Activated CD8-positive, alpha-beta memory T cell treated with anti-CD3 and anti-CD28 coated beads for 36 hours (primary cell): ENCODE data around the gene DPEP1. TPM values are rescaled to one million over a fixed set of nuclear protein-coding genes. Genes with fewer than 3 reads are reported as not detected.

Experiments used
- CTCF ChIA-PET: fragments of 350-600 bp; sonication (Branson Sonifier 250); formaldehyde crosslinking; loops from one replicate; lab custom pipeline; 2021; ENCODE audit warnings: antibody characterized with exemption; lab: Charles Lee
- POLR2A ChIA-PET: fragments of 350-600 bp; sonication (Branson Sonifier 250); formaldehyde crosslinking; loops from one replicate; lab custom pipeline; 2021; ENCODE audit warnings: antibody characterized with exemption; lab: Charles Lee
- total RNA-seq, 2 experiments: library from RNA; stranded (reverse); gene quantifications; one replicate each; pipeline ENCODE4 v1.2.3, GENCODE V29; 2021

DPEP1 gene
- total RNA-seq, 2 experiments from 2014 or later, result not detected

DNA sequence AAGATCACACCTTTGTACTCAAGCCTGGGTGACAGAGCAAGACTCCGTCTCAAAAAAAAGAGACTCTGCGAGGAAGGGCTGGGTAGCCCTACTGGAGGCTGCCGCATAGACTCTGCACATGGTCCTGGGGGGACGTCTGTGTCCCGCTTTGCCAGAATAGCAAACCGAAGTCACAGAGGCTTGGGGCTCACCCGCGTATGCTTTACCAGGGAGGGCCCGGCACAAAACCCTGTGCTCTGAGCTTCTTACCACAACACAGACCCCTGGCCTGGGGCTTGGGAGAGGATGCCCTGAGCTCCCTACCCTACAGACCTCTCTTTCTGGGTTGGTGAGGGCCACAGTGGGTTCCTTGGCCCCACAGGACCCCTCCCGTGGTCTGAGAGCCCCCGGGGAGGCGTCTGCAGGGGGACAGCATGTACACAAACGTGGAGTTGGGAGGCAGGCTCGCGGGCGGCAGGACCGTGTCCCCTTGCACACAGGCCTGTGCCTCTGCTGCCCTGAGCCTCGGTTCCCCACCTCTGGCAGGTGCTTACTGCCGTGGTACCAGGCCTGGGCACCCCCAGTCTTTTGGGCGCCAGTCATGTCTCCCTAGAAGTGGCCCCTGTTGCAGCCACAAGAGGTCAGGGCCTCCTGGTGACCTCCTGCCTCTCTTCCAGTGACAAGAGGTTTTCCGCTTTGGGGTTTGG is 24.1 kb upstream of the DPEP1 start:
- POLR2A ChIA-PET, result no interaction called here
- CTCF ChIA-PET, result no interaction called here

DNA sequence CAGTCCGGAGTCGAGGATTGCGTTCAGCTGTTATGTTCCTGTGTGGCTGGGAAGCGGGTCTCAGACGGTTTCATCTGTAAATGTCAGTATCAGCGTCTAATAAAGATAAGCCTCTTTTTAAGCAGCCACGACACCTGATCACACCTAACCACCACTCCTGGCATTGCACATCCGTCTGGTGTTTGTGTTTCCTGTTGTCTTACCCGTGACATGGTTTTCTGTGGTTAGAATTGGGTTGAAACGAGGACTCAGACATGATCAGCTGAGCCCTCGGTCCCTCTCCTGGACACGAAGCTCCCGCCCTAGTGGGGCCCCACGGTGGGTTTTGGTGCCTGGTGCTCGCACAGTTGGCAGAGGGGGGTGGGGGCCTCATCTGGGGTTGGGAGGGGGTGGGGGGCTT is 19.6 kb upstream of the DPEP1 start:
- POLR2A ChIA-PET, result interaction anchor here (0.5 kb wide), 1 partner anchor 808 kb away, joined by 5 read pairs; no protein-coding TSS in a partner anchor
- CTCF ChIA-PET, result no interaction called here

DNA sequence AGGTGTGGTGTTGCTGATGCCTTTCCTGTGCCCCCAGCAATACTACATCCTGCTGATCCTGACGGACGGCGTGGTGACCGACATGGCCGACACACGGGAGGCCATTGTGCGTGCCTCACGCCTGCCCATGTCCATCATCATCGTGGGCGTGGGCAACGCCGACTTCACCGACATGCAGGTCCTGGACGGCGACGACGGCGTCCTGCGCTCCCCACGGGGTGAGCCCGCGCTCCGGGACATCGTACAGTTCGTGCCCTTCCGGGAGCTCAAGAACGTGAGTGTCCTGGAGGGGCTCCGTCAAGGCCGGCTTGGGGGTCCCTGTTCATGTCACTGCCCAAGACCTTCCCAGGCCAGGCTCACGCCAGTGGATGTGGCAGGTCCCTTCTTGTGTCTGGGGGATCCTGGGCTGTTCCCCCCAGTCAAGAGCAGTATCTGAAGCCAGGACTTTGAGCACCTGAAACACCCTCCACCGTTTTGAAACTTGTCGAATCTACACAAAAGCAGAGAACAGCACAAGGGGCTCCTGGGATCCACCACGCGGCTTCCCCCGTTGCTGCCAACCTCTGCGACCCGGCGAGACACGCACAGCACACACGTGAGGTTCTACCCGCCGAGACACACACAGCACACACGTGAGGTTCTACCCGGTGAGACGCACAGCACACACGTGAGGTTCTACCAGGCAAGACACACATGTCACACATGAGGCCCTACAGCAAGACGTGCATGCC is 17.9 kb upstream of the DPEP1 start:
- CTCF ChIA-PET, result interaction anchor here (0.6 kb wide), 1 partner anchor 146 kb away, joined by 4 read pairs; no protein-coding TSS in a partner anchor
- POLR2A ChIA-PET, result no interaction called here

- CTCF ChIA-PET, result interaction anchor here (0.6 kb wide), 1 partner anchor 147 kb away, joined by 4 read pairs; no protein-coding TSS in a partner anchor
- POLR2A ChIA-PET, result no interaction called here
Measured at GRCh38 chr16:89596061-89596689, 17.3 kb upstream of the DPEP1 start.

- POLR2A ChIA-PET, result no interaction called here
- CTCF ChIA-PET, result no interaction called here
Measured at GRCh38 chr16:89596957-89597649, 16.3 kb upstream of the DPEP1 start.

- ChIA-PET CTCF (no interaction called here), POLR2A (no interaction called here)
Measured at GRCh38 chr16:89598199-89598598, 15.2 kb upstream of the DPEP1 start.

DNA sequence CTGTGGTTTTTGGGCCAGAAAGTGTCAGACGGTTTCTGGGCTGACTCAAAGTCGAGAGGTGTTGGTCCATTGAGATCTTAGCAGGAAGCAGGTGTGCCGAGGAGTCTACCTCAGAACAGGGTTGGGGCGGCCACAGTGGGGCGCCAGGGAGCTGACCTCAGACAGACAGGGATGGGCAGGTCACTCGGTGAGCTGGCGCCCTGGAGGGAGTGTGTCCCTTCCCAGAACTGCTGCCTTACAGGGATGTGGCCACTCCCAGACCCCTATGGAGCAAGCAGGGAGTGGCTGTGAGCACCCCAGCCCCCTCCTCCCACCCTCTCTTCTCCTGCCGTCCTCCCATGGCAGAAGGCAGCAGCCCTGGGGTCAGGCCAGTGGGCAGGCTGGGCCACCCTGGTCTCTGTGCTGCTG is 14.0 kb upstream of the DPEP1 start:
- CTCF ChIA-PET, result interaction anchor here (1.3 to 1.4 kb wide), 2 partner anchors 9 to 15 kb away, joined by 3 to 4 read pairs; no protein-coding TSS in a partner anchor
- POLR2A ChIA-PET, result no interaction called here

DNA sequence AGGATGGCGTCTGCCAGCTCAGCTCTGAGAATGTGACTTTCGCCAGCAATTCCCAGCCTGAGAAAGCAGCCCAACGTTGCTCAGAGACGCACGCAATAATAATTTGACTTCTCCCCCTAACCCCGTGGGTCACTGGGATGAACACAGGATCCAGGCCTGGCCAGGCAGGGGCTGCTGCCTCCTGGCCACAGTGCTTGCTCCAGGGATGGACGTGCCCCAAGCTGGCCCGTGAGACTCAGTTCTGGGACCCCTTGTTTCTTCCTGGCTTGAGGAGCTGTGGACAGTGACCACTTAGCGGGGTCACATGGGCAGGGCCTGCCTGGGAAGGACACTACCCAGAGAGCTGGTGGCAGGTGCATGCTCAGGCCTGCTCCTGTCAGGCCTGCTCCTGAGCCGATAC is 13.5 kb upstream of the DPEP1 start:
- POLR2A ChIA-PET, result no interaction called here
- CTCF ChIA-PET, result interaction anchor here (1.3 to 1.4 kb wide), 2 partner anchors 9 to 15 kb away, joined by 3 to 4 read pairs; no protein-coding TSS in a partner anchor

DNA sequence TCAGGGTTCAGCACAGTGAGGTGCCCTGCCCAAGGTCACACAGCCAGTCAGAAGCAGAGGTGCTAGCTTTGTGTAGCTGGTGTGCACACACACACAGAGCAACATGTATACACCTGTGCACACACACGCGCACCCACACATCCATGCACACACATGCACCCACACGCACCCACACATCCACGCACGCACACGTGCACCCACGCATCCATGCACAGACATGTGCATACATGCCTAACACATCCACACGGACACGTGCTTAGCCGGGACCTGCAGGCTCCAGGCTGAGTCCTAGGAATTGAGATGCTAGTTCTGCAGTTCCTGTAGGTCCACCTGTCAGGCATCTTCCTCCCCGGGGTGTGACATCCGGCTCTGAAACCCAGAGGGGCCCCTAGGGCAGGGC is 13.0 kb upstream of the DPEP1 start:
- ChIA-PET POLR2A (no interaction called here), CTCF (interaction anchor here (1.3 to 2.8 kb wide), 3 partner anchors 8 to 16 kb away, joined by 3 to 10 read pairs (median 4); no protein-coding TSS in a partner anchor)

GRCh38 chr16:89600956-89601355 is 12.5 kb upstream of the DPEP1 start:
- ChIA-PET POLR2A (interaction anchor here (0.5 kb wide), 1 partner anchor 52 kb away, joined by 3 read pairs; no protein-coding TSS in a partner anchor), CTCF (interaction anchor here (1.2 to 2.8 kb wide), 2 partner anchors 14 to 99 kb away, joined by 3 to 10 read pairs; no protein-coding TSS in a partner anchor)

GRCh38 chr16:89601906-89602272 is 11.6 kb upstream of the DPEP1 start:
- POLR2A ChIA-PET, result no interaction called here
- CTCF ChIA-PET, result interaction anchor here (1.2 to 2.8 kb wide), 2 partner anchors 13 to 98 kb away, joined by 3 to 10 read pairs; no protein-coding TSS in a partner anchor

GRCh38 chr16:89602273-89602951 is 11.0 kb upstream of the DPEP1 start:
- CTCF ChIA-PET, result interaction anchor here (1.1 to 2.8 kb wide), 2 partner anchors 13 to 26 kb away, joined by 3 to 10 read pairs; no protein-coding TSS in a partner anchor

DNA sequence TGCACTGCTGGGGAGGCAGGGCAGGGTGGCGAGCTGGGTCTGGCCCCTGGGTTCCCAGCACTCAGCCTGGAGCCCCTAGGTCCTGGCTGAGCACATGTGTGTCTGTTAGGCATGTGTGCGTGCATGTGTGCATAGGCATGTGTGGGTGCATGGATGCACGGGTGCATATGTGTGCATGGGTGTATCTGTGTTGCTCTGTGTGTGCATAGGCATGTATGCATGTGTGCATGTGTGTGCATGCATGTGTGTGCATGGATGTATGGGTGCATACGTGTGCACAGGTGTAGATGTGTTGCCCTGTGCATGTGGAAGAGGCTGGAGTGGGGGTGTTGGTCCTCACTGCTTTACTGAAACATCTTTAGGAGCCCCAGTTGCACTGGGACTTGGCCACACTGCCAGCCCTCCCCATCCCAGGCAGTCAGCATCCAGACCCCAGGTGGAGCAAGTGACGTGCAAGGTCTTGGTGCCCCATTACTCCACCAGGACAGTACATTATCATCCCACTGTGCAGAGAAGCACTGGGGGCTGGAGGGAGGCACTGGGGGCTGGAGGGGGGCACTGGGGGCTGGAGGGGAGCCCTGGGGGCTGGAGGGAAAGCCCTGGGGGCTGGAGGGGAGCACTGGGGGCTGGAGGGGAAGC is 10.4 kb upstream of the DPEP1 start:
- CTCF ChIA-PET, result interaction anchor here (1.1 to 2.8 kb wide), 2 partner anchors 12 to 25 kb away, joined by 3 to 10 read pairs; no protein-coding TSS in a partner anchor

More at GRCh38 chr16:89602273-89602951, 11.0 kb upstream of the DPEP1 start:
- POLR2A ChIA-PET, result interaction anchor here (0.6 kb wide), 2 partner anchors 40 to 90 kb away, joined by 3 read pairs; no protein-coding TSS in a partner anchor

GRCh38 chr16:89604764-89605163 is 8.7 kb upstream of the DPEP1 start:
- ChIA-PET POLR2A (no interaction called here), CTCF (no interaction called here)

More for the DNA sequence above, 10.4 kb upstream of the DPEP1 start:
- POLR2A ChIA-PET, result interaction anchor here (0.6 kb wide), 2 partner anchors 40 to 89 kb away, joined by 3 read pairs; no protein-coding TSS in a partner anchor

DNA sequence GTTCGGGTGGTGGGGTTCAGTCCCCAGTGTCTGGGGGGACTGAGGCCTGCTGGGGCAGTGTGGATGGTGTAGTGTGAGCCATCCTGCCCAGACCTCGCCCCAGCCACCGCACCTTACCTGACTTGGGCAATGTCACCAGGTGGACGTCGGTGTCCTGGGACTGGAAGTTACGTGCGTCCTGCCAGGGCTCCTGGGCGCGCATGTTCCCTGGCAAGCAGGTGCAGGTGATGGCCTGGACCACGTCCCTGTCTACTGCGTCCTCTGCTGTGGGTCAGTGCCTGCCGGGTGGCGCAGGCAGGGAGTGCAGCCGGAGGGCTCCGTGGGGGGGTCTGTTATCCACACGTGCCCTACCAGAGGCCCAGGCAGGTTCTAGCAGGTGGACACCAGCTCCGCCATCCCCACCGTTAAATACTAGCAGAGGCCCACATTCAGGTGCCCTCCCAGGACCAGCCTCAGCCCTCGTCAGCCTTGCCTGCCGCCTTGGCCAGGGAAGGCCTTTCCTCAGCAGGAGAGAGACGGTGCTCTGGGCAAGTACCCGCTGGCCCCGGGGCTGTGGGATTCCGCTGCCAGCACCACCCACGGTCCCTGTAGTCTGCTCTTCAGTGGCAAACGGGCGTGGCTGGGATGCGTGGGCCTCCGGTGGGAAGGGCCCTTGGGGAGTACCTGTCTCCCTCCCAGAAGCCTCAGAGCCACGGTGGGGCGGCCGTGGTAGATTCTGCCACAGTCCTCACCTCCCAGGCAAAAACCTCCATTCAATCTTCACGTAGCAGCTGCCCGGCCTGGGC is 8.1 kb upstream of the DPEP1 start:
- ChIA-PET POLR2A (no interaction called here), CTCF (no interaction called here)

DNA sequence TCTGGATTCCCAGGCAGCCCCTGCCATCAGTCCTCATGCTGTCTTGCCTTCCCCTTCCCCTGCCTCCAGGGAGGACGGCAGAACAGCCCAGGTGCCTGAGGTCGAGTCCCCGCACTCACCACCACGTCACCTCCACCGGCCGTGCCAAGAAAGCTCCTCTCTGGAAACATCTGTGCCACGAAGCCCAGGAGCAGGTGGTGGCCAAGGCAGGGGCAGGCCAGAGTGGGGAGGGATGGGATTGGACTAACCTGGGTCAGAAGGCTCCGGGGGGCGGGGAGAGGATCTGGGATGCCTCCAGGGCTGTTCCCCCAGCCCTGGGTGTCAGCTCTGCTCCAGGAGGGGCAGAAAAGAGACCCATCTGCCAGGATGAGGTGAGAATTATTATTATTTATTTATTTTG is 7.4 kb upstream of the DPEP1 start:
- ChIA-PET POLR2A (no interaction called here), CTCF (interaction anchor here (0.7 kb wide), 1 partner anchor 38 kb away, joined by 3 read pairs; no protein-coding TSS in a partner anchor)

DNA sequence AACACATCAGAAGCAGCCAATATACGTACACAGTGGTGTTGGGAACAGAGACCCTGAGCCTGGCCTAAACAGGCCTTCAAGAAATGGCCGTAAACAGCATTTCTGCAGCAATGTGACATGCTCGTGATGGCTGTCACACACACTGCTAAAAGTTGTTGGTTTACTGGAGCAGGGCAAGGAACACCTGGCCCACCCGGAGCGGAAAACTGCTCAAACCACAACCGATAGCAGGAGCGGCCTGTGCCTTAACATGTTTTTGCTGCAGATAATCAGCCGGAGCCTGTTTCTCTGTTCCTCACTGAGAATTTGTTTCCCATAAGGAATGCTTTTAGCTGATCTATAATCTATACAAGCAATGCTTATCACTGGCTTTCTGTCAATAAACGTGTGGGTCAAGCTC is 6.0 kb upstream of the DPEP1 start:
- ChIA-PET POLR2A (no interaction called here), CTCF (interaction anchor here (0.8 kb wide), 1 partner anchor 93 kb away, joined by 3 read pairs; no protein-coding TSS in a partner anchor)
